Activated T-cell treated with anti-CD3 and anti-CD28 coated beads, Interleukin-2, amount 50 U/mL, for 4 hours (primary cell): ENCODE results near the gene CLDN4. TPM values are rescaled to one million over a fixed set of nuclear protein-coding genes. Genes with fewer than 3 reads are reported as not detected.
A peak's percentile ranks its signal among the peaks of the same experiment; 100 is the strongest.
"Not testable (repeated sequence)": the region's sequence is repeated elsewhere in the genome, so short reads cannot be mapped to it uniquely, and the experiment has no call there.

ENCODE experiments used
- ATAC-seq, 2 donors: fragments of 200-7000 bp; cut with Tn5 transposase; one replicate each; pipeline ENCODE4 v1.10.0; 2021
- DNase-seq: peaks from one replicate; pipeline ENCODE4 v3.0.0-alpha.2; 2020
- H3K27me3 Mint-ChIP-seq: one replicate; pipeline ENCODE4 v1.8.0; 2021; ENCODE audit warnings: low read depth, mixed read lengths
- H3K36me3 Mint-ChIP-seq: one replicate; pipeline ENCODE4 v1.8.0; 2022; ENCODE audit warnings: mixed read lengths; ENCODE audit not compliant: insufficient read depth
- H3K4me1 Mint-ChIP-seq: one replicate; pipeline ENCODE4 v1.8.0; 2021; ENCODE audit warnings: low read depth, mixed read lengths
- H3K4me3 Mint-ChIP-seq: one replicate; pipeline ENCODE4 v1.8.0; 2021; ENCODE audit warnings: mild to moderate bottlenecking, moderate library complexity, mixed read lengths
- H3K9me3 Mint-ChIP-seq: one replicate; pipeline ENCODE4 v1.8.0; 2021; ENCODE audit warnings: mixed read lengths
- total RNA-seq, 3 donors: library from RNA; stranded (reverse); gene quantifications; one replicate each; pipeline ENCODE4 v1.2.1, GENCODE V29; 2021

CLDN4 gene
- total RNA-seq, 3 donors from 2014 or later: 0.24 to 0.56 (median 0.32) TPM

GRCh38 chr7:73829921-73830680 is 695 bp upstream of the CLDN4 start:
- Mint-ChIP-seq H3K4me1 (peaks cover 24% of the 10 kb centered on the region), H3K36me3 (no peaks in the 10 kb centered on the region), H3K4me3 (no peak overlapping the region)

GRCh38 chr7:73831584-73831833 is 713 bp downstream of the CLDN4 start:
- H3K27me3 Mint-ChIP-seq: peaks cover 2% of the 10 kb centered on the region
- peaks cover 24% of the 10 kb centered on the region for H3K4me1 Mint-ChIP-seq
- ATAC-seq (no peak), DNase-seq (no peak)
- no peak overlapping the region for H3K4me3 Mint-ChIP-seq
- no peaks in the 10 kb centered on the region for H3K36me3 Mint-ChIP-seq
- H3K9me3 Mint-ChIP-seq: no peaks in the 10 kb centered on the region

More at GRCh38 chr7:73829921-73830680, 695 bp upstream of the CLDN4 start:
- Mint-ChIP-seq H3K27me3 (peaks cover 2% of the 10 kb centered on the region), H3K9me3 (no peaks in the 10 kb centered on the region)
- DNase-seq (no peak), ATAC-seq (no peak)

- Mint-ChIP-seq H3K4me3 (no peak overlapping the region), H3K4me1 (peaks cover 18% of the 10 kb centered on the region), H3K27me3 (peaks cover 2% of the 10 kb centered on the region), H3K9me3 (no peaks in the 10 kb centered on the region), H3K36me3 (no peaks in the 10 kb centered on the region)
- ATAC-seq (no peak), DNase-seq (no peak)
These were observed 1.2 kb downstream of the CLDN4 start for GRCh38 chr7:73831834-73832651.

GRCh38 chr7:73832806-73833205 is 2.0 kb downstream of the CLDN4 start:
- ATAC-seq (no peak), DNase-seq (no peak)
- no peaks in the 10 kb centered on the region for H3K36me3 Mint-ChIP-seq
- no peaks in the 10 kb centered on the region for H3K9me3 Mint-ChIP-seq
- H3K4me3 Mint-ChIP-seq: no peak overlapping the region
- H3K27me3 Mint-ChIP-seq: peaks cover 2% of the 10 kb centered on the region
- H3K4me1 Mint-ChIP-seq: peaks cover 11% of the 10 kb centered on the region

- no peak overlapping the region for H3K4me3 Mint-ChIP-seq
- H3K9me3 Mint-ChIP-seq: no peaks in the 10 kb centered on the region
- DNase-seq (no peak), ATAC-seq (no peak)
- peaks cover 7% of the 10 kb centered on the region for H3K4me1 Mint-ChIP-seq
- H3K36me3 Mint-ChIP-seq: no peaks in the 10 kb centered on the region
- H3K27me3 Mint-ChIP-seq: peaks cover 2% of the 10 kb centered on the region
These were observed 2.6 kb downstream of the CLDN4 start for GRCh38 chr7:73833251-73833919.

GRCh38 chr7:73834626-73835191 is 3.9 kb downstream of the CLDN4 start:
- no peak overlapping the region for H3K4me3 Mint-ChIP-seq
- DNase-seq: no peak
- H3K4me1 Mint-ChIP-seq: no peaks in the 10 kb centered on the region
- ATAC-seq: no peak
- H3K27me3 Mint-ChIP-seq: no peaks in the 10 kb centered on the region
- no peaks in the 10 kb centered on the region for H3K36me3 Mint-ChIP-seq
- no peaks in the 10 kb centered on the region for H3K9me3 Mint-ChIP-seq

- not testable (repeated sequence) for H3K4me3 Mint-ChIP-seq, H3K4me1 Mint-ChIP-seq, ATAC-seq, H3K9me3 Mint-ChIP-seq, H3K36me3 Mint-ChIP-seq, H3K27me3 Mint-ChIP-seq, DNase-seq
These were observed 6.4 kb downstream of the CLDN4 start for GRCh38 chr7:73837167-73837566.

- peaks cover 3% of the 10 kb centered on the region for H3K4me1 Mint-ChIP-seq
- H3K4me3 Mint-ChIP-seq: no peak overlapping the region
These were observed 7.8 kb downstream of the CLDN4 start for GRCh38 chr7:73838642-73839041.

DNA sequence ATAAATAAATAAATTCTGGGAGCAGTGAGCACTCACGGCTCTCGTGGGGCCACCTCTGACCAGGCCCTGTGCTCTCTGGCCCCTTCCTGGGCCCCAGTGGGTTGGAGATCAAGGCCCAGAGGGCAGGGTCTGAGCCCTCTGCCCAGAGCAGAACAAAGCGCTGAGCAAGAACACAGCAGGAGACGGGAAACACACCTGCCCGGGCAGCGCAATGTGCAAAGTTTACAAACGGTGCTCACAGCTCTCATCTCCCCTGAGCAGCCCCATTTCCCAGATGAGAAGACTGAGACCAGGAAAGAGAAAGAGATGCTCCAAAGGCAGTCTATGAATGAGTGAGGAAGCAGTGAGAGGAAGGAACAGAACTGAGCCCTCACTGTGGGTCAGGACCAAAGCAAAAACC is 8.5 kb downstream of the CLDN4 start:
- Mint-ChIP-seq H3K4me1 (peaks cover 7% of the 10 kb centered on the region), H3K36me3 (no peaks in the 10 kb centered on the region), H3K9me3 (no peaks in the 10 kb centered on the region), H3K4me3 (no peak overlapping the region), H3K27me3 (no peaks in the 10 kb centered on the region)
- DNase-seq (no peak), ATAC-seq (no peak)

More at GRCh38 chr7:73838642-73839041, 7.8 kb downstream of the CLDN4 start:
- Mint-ChIP-seq H3K9me3 (no peaks in the 10 kb centered on the region), H3K36me3 (no peaks in the 10 kb centered on the region), H3K27me3 (no peaks in the 10 kb centered on the region)
- no peak for DNase-seq
- ATAC-seq: no peak

GRCh38 chr7:73839743-73840714 is 9.2 kb downstream of the CLDN4 start:
- H3K27me3 Mint-ChIP-seq: no peaks in the 10 kb centered on the region
- peaks cover 9% of the 10 kb centered on the region for H3K4me1 Mint-ChIP-seq
- H3K9me3 Mint-ChIP-seq: no peaks in the 10 kb centered on the region
- no peak for DNase-seq
- no peak for ATAC-seq
- no peak overlapping the region for H3K4me3 Mint-ChIP-seq
- H3K36me3 Mint-ChIP-seq: no peaks in the 10 kb centered on the region

DNA sequence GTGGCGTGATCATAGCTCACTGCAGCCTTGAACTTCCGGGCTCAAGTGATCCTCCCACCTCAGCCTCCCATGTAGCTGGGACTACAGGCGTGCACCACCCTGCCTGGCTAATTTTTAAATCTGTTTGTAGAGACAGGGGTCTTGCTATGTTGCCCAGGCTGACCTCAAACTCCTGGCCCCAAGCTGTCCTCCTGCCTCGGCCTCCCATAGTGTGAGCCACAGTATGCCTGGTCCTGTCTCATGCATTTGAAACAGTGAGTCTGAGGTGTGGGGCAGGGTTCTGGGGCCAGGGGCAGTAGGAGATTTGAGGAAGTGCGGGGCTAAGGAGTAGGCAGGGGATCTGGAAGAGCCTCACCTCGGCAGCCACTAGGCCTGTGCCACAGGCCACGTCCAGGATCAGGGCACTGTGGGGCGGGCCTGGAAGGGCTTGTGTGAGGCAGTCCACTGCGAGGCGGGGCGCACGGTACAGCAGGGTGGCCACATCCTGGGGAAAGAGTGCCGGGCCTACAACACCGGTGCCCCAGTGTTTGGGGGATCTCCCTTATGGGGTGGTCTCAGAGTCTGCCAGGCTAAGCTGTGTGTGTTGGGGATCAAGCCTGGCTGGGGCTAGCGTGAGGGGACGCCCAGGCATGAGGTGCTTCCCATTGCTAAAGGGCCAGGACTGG is 10.1 kb downstream of the CLDN4 start:
- H3K4me1 Mint-ChIP-seq: peaks cover 10% of the 10 kb centered on the region
- H3K4me3 Mint-ChIP-seq: no peak overlapping the region
- DNase-seq (no peak), ATAC-seq (no peak)
- H3K9me3 Mint-ChIP-seq: no peaks in the 10 kb centered on the region
- H3K36me3 Mint-ChIP-seq: no peaks in the 10 kb centered on the region
- H3K27me3 Mint-ChIP-seq: no peaks in the 10 kb centered on the region

- no peak for ATAC-seq
- Mint-ChIP-seq H3K4me3 (peak overlapping the region; percentile 80), H3K4me1 (peaks cover 11% of the 10 kb centered on the region), H3K27me3 (no peaks in the 10 kb centered on the region), H3K9me3 (no peaks in the 10 kb centered on the region), H3K36me3 (no peaks in the 10 kb centered on the region)
- DNase-seq: no peak
These were observed 10.9 kb downstream of the CLDN4 start for GRCh38 chr7:73841689-73842066.
